K562 (cell line): Measurements from ENCODE around the gene PPP4R1. TPM values are rescaled to one million over a fixed set of nuclear protein-coding genes. Genes with fewer than 3 reads are reported as not detected.

Source experiments
- ATAC-seq: fragments of 200-7000 bp; cut with Tn5 transposase; 3 replicates; pipeline ENCODE4 v1.9.1; 2020; ENCODE audit warnings: moderate library complexity
- BruUV-seq: library from RNA; stranded (reverse); fragments of 400-500 nt; replicated peaks from 2 replicates; lab custom pipeline; 2021; lab: Mats Ljungman, UMichigan
- CTCF ChIA-PET: fragments of 300-600 bp; formaldehyde crosslinking; extraction: SDS; loops from one replicate; lab custom pipeline; 2021; ENCODE audit warnings: low intra/inter-chr PET ratio; lab: Yijun Ruan, JAX
- POLR2A ChIA-PET: fragments of 300-600, 350-650 bp; sonication (Branson Sonifier 250); formaldehyde crosslinking; extraction: SDS; loops from one replicate; lab custom pipeline; 2021; ENCODE audit warnings: antibody characterized with exemption, inconsistent platforms; lab: Yijun Ruan, JAX
- DNase-seq, 4 experiments: peaks; one replicate each; pipeline versions ENCODE4 v3.0.0 to v3.0.0-alpha.2; 2011 to 2018; ENCODE audit warnings: low spot score in 3 of 4, mixed read lengths in 3 of 4; ENCODE audit errors: extremely low read depth in 1 of 4
- FAIRE-seq: peaks from 2 replicates; lab custom pipeline; 2011; peaks lifted over from hg19 to GRCh38; lab: Jason Lieb, UNC
- H2AFZ ChIP-seq: 2 replicates; pipeline ENCODE4 v1.6.0; 2011; ENCODE audit warnings: low read depth, low read length, control low read depth, inconsistent platforms
- H3K27ac ChIP-seq: fragments of 200-600 bp; 3 replicates; pipeline ENCODE4 v1.8.0; 2011; ENCODE audit warnings: low read depth, mild to moderate bottlenecking, control low read depth, inconsistent platforms, low read length, moderate library complexity, mixed read lengths; ENCODE audit errors: extremely low read depth
- H3K27me3 ChIP-seq, 2 experiments: fragments of 300-600 bp in 1 of 2; 2 replicates in 1 of 2; 3 replicates in 1 of 2; pipeline versions ENCODE4 v1.6.0 to v1.8.0; 2011; ENCODE audit warnings: inconsistent platforms in 2 of 2, low read length in 2 of 2, mild to moderate bottlenecking in 1 of 2, mixed read lengths in 1 of 2, moderate library complexity in 1 of 2; ENCODE audit not compliant: control insufficient read depth in 2 of 2, insufficient read depth in 2 of 2
- H3K36me3 ChIP-seq: fragments of 300-600 bp; 3 replicates; pipeline ENCODE4 v1.8.0; 2011; ENCODE audit warnings: mild to moderate bottlenecking, low read length, inconsistent platforms; ENCODE audit not compliant: control insufficient read depth, insufficient read depth
- H3K4me1 ChIP-seq, 2 experiments: fragments of 200-600 bp in 1 of 2; replicated peaks in 1 of 2; 2 replicates in 1 of 2; 3 replicates in 1 of 2; pipeline versions ENCODE4 v1.5.1 to v1.8.0; 2011; ENCODE audit warnings: inconsistent platforms in 2 of 2, low read length in 2 of 2, mild to moderate bottlenecking in 1 of 2, mixed read lengths in 1 of 2, moderate library complexity in 1 of 2; ENCODE audit not compliant: control insufficient read depth in 2 of 2, insufficient read depth in 2 of 2
- H3K4me2 ChIP-seq: 2 replicates; pipeline ENCODE4 v1.6.1; 2011; ENCODE audit warnings: low read length, control low read depth, inconsistent platforms, mixed read lengths; ENCODE audit not compliant: insufficient read depth
- H3K4me3 ChIP-seq: fragments of 200-600 bp; sonication (generic), shearing (Covaris generic); 2 replicates; pipeline ENCODE4 v1.5.1; 2016; ENCODE audit warnings: control low read depth, inconsistent platforms
- H3K79me2 ChIP-seq: fragments of 200-600 bp; 3 replicates; pipeline ENCODE4 v1.8.0; 2011; ENCODE audit warnings: low read length, inconsistent platforms; ENCODE audit not compliant: control insufficient read depth, insufficient read depth
- H3K9ac ChIP-seq, 2 experiments: 2 replicates each; pipeline versions ENCODE4 v1.6.0 to v1.6.1; 2011; ENCODE audit warnings: low read depth in 2 of 2, low read length in 2 of 2, control low read depth in 1 of 2, inconsistent platforms in 1 of 2, mild to moderate bottlenecking in 1 of 2, mixed read lengths in 1 of 2; ENCODE audit not compliant: insufficient read depth in 1 of 2
- H3K9me1 ChIP-seq: one replicate; pipeline ENCODE4 v1.6.0; 2011; ENCODE audit warnings: inconsistent platforms, mild to moderate bottlenecking, low read length, moderate library complexity; ENCODE audit not compliant: control insufficient read depth, insufficient read depth
- H3K9me3 ChIP-seq: replicated peaks from 2 replicates; pipeline ENCODE4 v1.5.1; 2011; ENCODE audit warnings: low read depth, low read length, inconsistent platforms; ENCODE audit not compliant: control insufficient read depth, insufficient read depth
- H4K20me1 ChIP-seq: replicated peaks from 2 replicates; pipeline ENCODE4 v1.6.1; 2011; ENCODE audit warnings: low read length, inconsistent platforms, mixed read lengths; ENCODE audit not compliant: control insufficient read depth, insufficient read depth
- BMI1 ChIP-seq: fragments of 150-350 bp; IDR thresholded peaks from 2 replicates; pipeline ENCODE4 v1.6.1; 2014; ENCODE audit warnings: low read length
- CCAR2 ChIP-seq: fragments of 200-400 bp; formaldehyde crosslinking; IDR thresholded peaks from 2 replicates; pipeline ENCODE4 v1.6.1; 2017; ENCODE audit warnings: mild to moderate bottlenecking, low read depth, low read length
- COPS2 ChIP-seq: fragments of 450-650 bp; conservative IDR thresholded peaks from 2 replicates; pipeline ENCODE4 v1.6.1; 2016; ENCODE audit warnings: mild to moderate bottlenecking, moderate library complexity
- DACH1 ChIP-seq: fragments of 450-650 bp; IDR thresholded peaks from 2 replicates; pipeline ENCODE4 v1.6.1; 2018; ENCODE audit not compliant: partially characterized antibody
- JUND ChIP-seq, 2 experiments: IDR thresholded peaks; 2 replicates in 1 of 2; 3 replicates in 1 of 2; pipeline ENCODE4 v1.6.1; 2011; ENCODE audit warnings: borderline replicate concordance in 2 of 2, low read depth in 2 of 2, low read length in 2 of 2, improper control_type of control experiment in 1 of 2, missing biosample characterization in 1 of 2, missing genetic modification characterization in 1 of 2, missing genetic modification reagents in 1 of 2
- NCOA1 ChIP-seq: fragments of 450-650 bp; IDR thresholded peaks from 2 replicates; pipeline ENCODE4 v1.6.1; 2016; ENCODE audit warnings: low read depth
- PRDM10 ChIP-seq: fragments of 450-650 bp; IDR thresholded peaks from 2 replicates; pipeline ENCODE4 v1.6.1; 2018; ENCODE audit not compliant: partially characterized antibody
- SRSF7 ChIP-seq: fragments of 200-400 bp; formaldehyde crosslinking; optimal IDR thresholded peaks from 2 replicates; pipeline ENCODE3; 2017; ENCODE audit warnings: mild to moderate bottlenecking, low read depth, low read length
- ZNF146 ChIP-seq: IDR thresholded peaks from one replicate; pipeline ENCODE4 v1.6.1; 2018; ENCODE audit warnings: missing compliant biosample characterization; ENCODE audit not compliant: unreplicated experiment
- ZNF165 ChIP-seq: fragments of 250-450 bp; sonication (Bioruptor Pico); IDR thresholded peaks from 2 replicates; pipeline ENCODE4 v1.4.0; 2020; ENCODE audit warnings: borderline replicate concordance
- ZNF277 ChIP-seq: fragments of 250-450 bp; sonication (Bioruptor Pico); IDR thresholded peaks from 2 replicates; pipeline ENCODE4 v1.8.0; 2022; ENCODE audit warnings: inconsistent platforms, mild to moderate bottlenecking, moderate library complexity, borderline replicate concordance
- ZNF707 ChIP-seq: fragments of 250-450 bp; sonication (Bioruptor Pico); conservative IDR thresholded peaks from 2 replicates; pipeline ENCODE4 v1.8.0; 2022; ENCODE audit warnings: inconsistent platforms, mild to moderate bottlenecking, moderate library complexity
- ZNF77 ChIP-seq: fragments of 250-450 bp; sonication (Bioruptor Pico); IDR thresholded peaks from 2 replicates; pipeline ENCODE4 v1.5.0; 2020
- WGBS: fragments of 100-300 bp; shearing (Covaris generic); methylation state at CpG from one replicate; pipeline ENCODE4 v1.1.6; 2016; ENCODE audit warnings: low coverage, mixed read lengths; ENCODE audit not compliant: insufficient coverage; ENCODE audit errors: missing lambda C conversion rate; 5-methylcytosine and 5-hydroxymethylcytosine counted together
- in situ Hi-C: fragments of 300-500 bp; cut with MboI; formaldehyde crosslinking; loops from 4 replicates; pipeline ENCODE4 v1.15.0; 2018; ENCODE audit warnings: inconsistent platforms, mixed read lengths
- intact Hi-C: fragments of 100-400 bp; cut with micrococcal nuclease; formaldehyde crosslinking; loops from 2 replicates; pipeline ENCODE4 v1.14.2; 2022
- polyA plus RNA-seq, 8 experiments: library from polyadenylated mRNA; depleted of rRNA in 4 of 8; stranded (reverse) in 5 of 8; unstranded in 3 of 8; fragments of >200 nt; fragmentation: Nextera tagmentation in 2 of 8; fragmentation: Illumina TruSeq in 1 of 8; extraction: Ambion mirVana in 2 of 8; extraction: Trizol in 1 of 8; gene quantifications; 2 replicates each; pipeline versions ENCODE4 v1.2.1 to v1.2.3, GENCODE V29; 2011 to 2014; ENCODE audit warnings: inconsistent platforms in 1 of 8, missing spikeins in 1 of 8
- total RNA-seq, 7 experiments: library from RNA; depleted of rRNA in 6 of 7; stranded (reverse); fragments of >200 nt in 6 of 7; fragmentation: Illumina TruSeq in 2 of 7; extraction: Trizol in 2 of 7; gene quantifications; 2 replicates each; pipeline versions ENCODE4 v1.2.1 to v1.2.3, GENCODE V29; 2011 to 2021; ENCODE audit warnings: low replicate concordance in 1 of 7

The PPP4R1 gene
- total and polyA plus RNA-seq, 9 of the 15 experiments (the other 6 are each of a cell fraction or from before 2014, with no cell fraction given), result 23.5 to 136 (median 84.5) TPM

GRCh38 chr18:9520666-9521065, 93.7 kb downstream of the PPP4R1 start:
- ChIA-PET CTCF (no interaction called here), POLR2A (interaction anchor here (1.0 to 1.4 kb wide), 2 partner anchors 12 to 15 kb away, joined by 3 to 4 read pairs; no protein-coding TSS in a partner anchor)
- 85% methylated on average over 3 of the region's 3 CpGs for WGBS
- H3K9ac ChIP-seq, result no peak overlapping the region
- DNase-seq, result no peak
- no peak overlapping the region for H3K4me3 ChIP-seq
- no peak overlapping the region for H3K4me2 ChIP-seq
- in situ Hi-C loops, result loop anchor here (25.0 kb wide), 1 partner anchor 858 kb away; no protein-coding TSS in a partner anchor
- H3K27me3 ChIP-seq, result no peaks in the 10 kb centered on the region
- TF ChIP-seq NCOA1 (no peak), ZNF707 (CRISPR knock-in tag) (no peak), ZNF165 (CRISPR knock-in tag) (no peak), DACH1 (no peak), ZNF77 (CRISPR knock-in tag) (no peak), COPS2 (no peak), ZNF277 (CRISPR knock-in tag) (no peak), SRSF7 (no peak), ZNF146 (no peak), JUND (IDR thresholded peaks at IDR 0.05; ENCODE audit: borderline replicate concordance, low read depth, low read length) (no peak), JUND (tag; IDR thresholded peaks at IDR 0.05; ENCODE audit: borderline replicate concordance, low read depth, low read length) (no peak), BMI1 (no peak), PRDM10 (no peak), CCAR2 (no peak)
- TF ChIP-seq, all 486 proteins: peak for 0
- H3K36me3 ChIP-seq, result peaks cover 69% of the 10 kb centered on the region
- no peaks in the 10 kb centered on the region for H3K9me3 ChIP-seq
- H3K79me2 ChIP-seq, result peaks cover 19% of the 10 kb centered on the region; the same call in 2 of the 3 replicates
- no peak for ATAC-seq
- no TSS peak for BruUV-seq
- no peak for FAIRE-seq
- no peak overlapping the region for H3K27ac ChIP-seq
- H2AFZ ChIP-seq, result no peak overlapping the region
- no peaks in the 10 kb centered on the region for H3K4me1 ChIP-seq
- no peaks in the 10 kb centered on the region for H3K9me1 ChIP-seq
- intact Hi-C loops, result no loop called here
- no peaks in the 10 kb centered on the region for H4K20me1 ChIP-seq
